GM12878 (cell line): ENCODE measurements around the gene FARS2. TPM values are rescaled to one million over a fixed set of nuclear protein-coding genes. Genes with fewer than 3 reads are reported as not detected.

Experiments used
- ATAC-seq: fragments of 200-7000 bp; cut with Tn5 transposase; 3 replicates; pipeline ENCODE4 v1.9.1; 2020; ENCODE audit warnings: mild to moderate bottlenecking, moderate library complexity
- BruUV-seq: library from RNA; stranded (reverse); fragments of 400-500 nt; replicated peaks from 2 replicates; lab custom pipeline; 2021; lab: Mats Ljungman, UMichigan
- CTCF ChIA-PET: fragments of 300-600 bp; sonication (Branson Sonifier 250); formaldehyde crosslinking; extraction: SDS; loops from one replicate; lab custom pipeline; 2021; ENCODE audit warnings: inconsistent platforms; lab: Yijun Ruan, JAX
- POLR2A ChIA-PET: fragments of 350-600 bp; formaldehyde crosslinking; extraction: SDS; loops from one replicate; lab custom pipeline; 2021; ENCODE audit warnings: inconsistent platforms; lab: Charles Lee
- RAD21 ChIA-PET: fragments of 300-600 bp; sonication (Branson Sonifier 250); formaldehyde crosslinking; loops from one replicate; lab custom pipeline; 2023; ENCODE audit warnings: antibody characterized with exemption; ENCODE audit not compliant: unreplicated experiment; lab: Charles Lee
- SMC1A ChIA-PET: fragments of 300-600 bp; sonication (Branson Sonifier 250); formaldehyde crosslinking; loops from one replicate; lab custom pipeline; 2023; ENCODE audit not compliant: unreplicated experiment, uncharacterized antibody; lab: Charles Lee
- DNase-seq: peaks from one replicate; pipeline ENCODE4 v3.0.0-alpha.2; 2011; ENCODE audit warnings: low read depth, low spot score
- FAIRE-seq: peaks from 3 replicates; lab custom pipeline; 2011; peaks lifted over from hg19 to GRCh38; lab: Jason Lieb, UNC
- H2AFZ ChIP-seq: 2 replicates; pipeline ENCODE4 v1.6.0; 2011; ENCODE audit warnings: low read depth, low read length, control low read depth; ENCODE audit not compliant: control insufficient read depth
- H3K27ac ChIP-seq: 2 replicates; pipeline ENCODE4 v1.5.1; 2011; ENCODE audit warnings: control low read depth; ENCODE audit not compliant: control insufficient read depth, insufficient read depth
- H3K27me3 ChIP-seq, 2 experiments: replicated peaks in 1 of 2; 2 replicates each; pipeline versions ENCODE4 v1.6.0 to v1.6.1; 2011; ENCODE audit warnings: low read length in 1 of 2; ENCODE audit not compliant: control insufficient read depth in 2 of 2, insufficient read depth in 2 of 2
- H3K36me3 ChIP-seq, 2 experiments: 2 replicates each; pipeline ENCODE4 v1.5.1; 2011; ENCODE audit warnings: low read length in 1 of 2; ENCODE audit not compliant: control insufficient read depth in 2 of 2, insufficient read depth in 2 of 2
- H3K4me1 ChIP-seq: 2 replicates; pipeline ENCODE4 v1.6.1; 2011; ENCODE audit warnings: mild to moderate bottlenecking, low read length, moderate library complexity, mixed read lengths; ENCODE audit not compliant: control insufficient read depth, insufficient read depth
- H3K4me2 ChIP-seq: 2 replicates; pipeline ENCODE4 v1.6.0; 2011; ENCODE audit warnings: control low read depth; ENCODE audit not compliant: control insufficient read depth, insufficient read depth
- H3K4me3 ChIP-seq: fragments of 200-600 bp; sonication (generic); 2 replicates; pipeline ENCODE4 v1.5.1; 2016
- H3K79me2 ChIP-seq: 2 replicates; pipeline ENCODE4 v1.6.0; 2011; ENCODE audit warnings: low read length; ENCODE audit not compliant: control insufficient read depth, insufficient read depth
- H3K9ac ChIP-seq: 2 replicates; pipeline ENCODE4 v1.8.0; 2011; ENCODE audit warnings: low read length, control low read depth, mixed read lengths; ENCODE audit not compliant: control insufficient read depth, insufficient read depth
- H3K9me3 ChIP-seq: replicated peaks from 3 replicates; pipeline ENCODE4 v1.5.1; 2011; ENCODE audit warnings: mild to moderate bottlenecking, low read length; ENCODE audit not compliant: control insufficient read depth, insufficient read depth
- H4K20me1 ChIP-seq: 2 replicates; pipeline ENCODE4 v1.6.0; 2011; ENCODE audit not compliant: control insufficient read depth, insufficient read depth
- BACH1 ChIP-seq: fragments of 450-650 bp; IDR thresholded peaks from 2 replicates; pipeline ENCODE4 v1.6.1; 2017; ENCODE audit warnings: mild to moderate bottlenecking, borderline replicate concordance
- JUNB ChIP-seq: IDR thresholded peaks from 2 replicates; pipeline ENCODE4 v1.6.1; 2016; ENCODE audit warnings: antibody characterized with exemption, mild to moderate bottlenecking
- POLR2AphosphoS2 ChIP-seq: IDR thresholded peaks from 2 replicates; pipeline ENCODE4 v1.6.1; 2011; ENCODE audit warnings: low read depth, mild to moderate bottlenecking, low read length, improper control_type of control experiment, moderate library complexity
- RELA ChIP-seq: fragments of 450-650 bp; IDR thresholded peaks from 2 replicates; pipeline ENCODE4 v1.8.0; 2014; ENCODE audit warnings: borderline replicate concordance; ENCODE audit not compliant: partially characterized antibody
- WGBS: methylation state at CpG from one replicate; pipeline ENCODE4 v1.1.6; 2016; ENCODE audit warnings: low lambda C conversion rate; ENCODE audit not compliant: insufficient replicate concordance, insufficient coverage; ENCODE audit errors: missing lambda C conversion rate; 5-methylcytosine and 5-hydroxymethylcytosine counted together
- in situ Hi-C: fragments of 300-500 bp; cut with MboI; formaldehyde crosslinking; loops from 9 replicates; pipeline ENCODE4 v1.14.3; 2018; ENCODE audit warnings: mixed read lengths
- intact Hi-C: fragments of 100-400 bp; cut with micrococcal nuclease; formaldehyde crosslinking; loops from one replicate; pipeline ENCODE4 v1.14.2; 2022; ENCODE audit not compliant: unreplicated experiment
- polyA plus RNA-seq, 11 experiments: library from polyadenylated mRNA; depleted of rRNA in 4 of 11; unstranded in 6 of 11; stranded (reverse) in 5 of 11; fragments of >200 nt; fragmentation: Nextera tagmentation in 4 of 11; fragmentation: Illumina TruSeq in 1 of 11; extraction: Ambion mirVana in 4 of 11; extraction: Trizol in 1 of 11; gene quantifications; 1 replicate in 1 of 11; 2 replicates in 10 of 11; pipeline versions ENCODE4 v1.2.1 to v1.2.3, GENCODE V29; 2011 to 2016; ENCODE audit warnings: inconsistent platforms in 2 of 11, missing spikeins in 2 of 11, low read depth in 1 of 11
- total RNA-seq, 4 experiments: library from RNA; depleted of rRNA in 3 of 4; stranded (reverse); fragments of >200 nt in 3 of 4; fragmentation: Illumina TruSeq in 1 of 4; extraction: Trizol in 1 of 4; gene quantifications; 2 replicates each; pipeline versions ENCODE4 v1.2.1 to v1.2.3, GENCODE V29; 2013 to 2021
- TF ChIP-seq, protein P1 (sequence below): IDR thresholded peaks from 2 replicates; pipeline ENCODE4 v1.6.1; 2012; ENCODE audit warnings: improper control_type of control experiment, low read depth, low read length; ENCODE audit not compliant: insufficient replicate concordance

Gene FARS2
- total and polyA plus RNA-seq, 10 of the 15 experiments (the other 5 are each of a cell fraction or from before 2014, with no cell fraction given) = 16.8 to 46.7 (median 25.6) TPM

DNA sequence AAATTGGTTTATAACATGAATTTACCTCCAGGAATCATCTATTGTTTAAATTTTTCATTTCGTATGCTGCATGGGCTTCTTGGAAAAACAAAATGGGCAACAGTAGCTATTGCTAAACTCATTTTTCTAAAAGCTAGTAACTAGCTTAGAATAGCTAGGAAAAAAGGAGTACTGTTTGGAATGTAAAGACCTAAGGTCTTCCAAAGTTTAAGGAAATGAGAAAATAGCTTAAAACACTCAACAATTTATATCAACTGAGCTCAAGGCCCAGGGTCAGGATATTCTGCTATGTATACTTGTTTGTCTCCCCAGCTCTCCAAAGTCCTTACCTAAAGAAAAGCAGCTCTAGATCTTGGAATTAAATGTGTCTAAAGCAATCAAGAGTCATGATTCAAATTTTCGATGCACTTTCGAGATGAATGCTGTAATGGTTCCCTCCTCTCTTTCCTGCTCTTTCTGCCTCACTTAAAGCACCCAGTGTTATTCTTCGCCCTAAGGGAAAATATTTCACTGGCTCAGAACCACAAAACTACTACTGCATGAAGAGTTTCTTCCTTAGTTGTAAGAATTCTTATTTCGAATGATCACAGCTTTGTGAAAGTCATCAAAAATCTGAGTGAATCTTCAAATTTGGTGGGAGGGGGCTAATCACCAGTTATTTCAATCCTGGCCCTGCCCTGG is 42.2 kb upstream of the FARS2 start:
- ATAC-seq (no peak), DNase-seq (no peak), FAIRE-seq (no peak)
- Histone ChIP-seq H3K27ac (no peak overlapping the region), H2AFZ (no peak overlapping the region), H3K27me3 (no peaks in the 10 kb centered on the region), H3K4me2 (no peak overlapping the region), H3K4me1 (no peaks in the 10 kb centered on the region), H4K20me1 (no peaks in the 10 kb centered on the region), H3K36me3 (peaks cover 0 to 4% of the 10 kb centered on the region in 2 experiments; a peak in 2 of 4 replicates), H3K9ac (no peak overlapping the region), H3K9me3 (no peaks in the 10 kb centered on the region), H3K4me3 (no peak overlapping the region), H3K79me2 (no peaks in the 10 kb centered on the region)
- ChIA-PET CTCF (interaction anchor here (1.4 to 2.4 kb wide), 6 partner anchors 13 to 161 kb away, joined by 3 to 24 read pairs (median 6); partner anchors contain the start of genes FARS2 and LYRM4), RAD21 (interaction anchor here (1.0 to 4.1 kb wide), 4 partner anchors 83 to 184 kb away, joined by 3 to 10 read pairs (median 4); no protein-coding TSS in a partner anchor), SMC1A (interaction anchor here (0.6 to 5.3 kb wide), 8 partner anchors 12 to 1068 kb away, joined by 3 to 32 read pairs (median 4); no protein-coding TSS in a partner anchor), POLR2A (interaction anchor here (0.6 kb wide), 1 partner anchor 461 kb away, joined by 6 read pairs; no protein-coding TSS in a partner anchor)
- BruUV-seq = no TSS peak
- in situ Hi-C loops = no loop called here
- 80% methylated on average over 5 of the region's 5 CpGs for WGBS
- intact Hi-C loops = no loop called here
- TF ChIP-seq, protein P1, sequence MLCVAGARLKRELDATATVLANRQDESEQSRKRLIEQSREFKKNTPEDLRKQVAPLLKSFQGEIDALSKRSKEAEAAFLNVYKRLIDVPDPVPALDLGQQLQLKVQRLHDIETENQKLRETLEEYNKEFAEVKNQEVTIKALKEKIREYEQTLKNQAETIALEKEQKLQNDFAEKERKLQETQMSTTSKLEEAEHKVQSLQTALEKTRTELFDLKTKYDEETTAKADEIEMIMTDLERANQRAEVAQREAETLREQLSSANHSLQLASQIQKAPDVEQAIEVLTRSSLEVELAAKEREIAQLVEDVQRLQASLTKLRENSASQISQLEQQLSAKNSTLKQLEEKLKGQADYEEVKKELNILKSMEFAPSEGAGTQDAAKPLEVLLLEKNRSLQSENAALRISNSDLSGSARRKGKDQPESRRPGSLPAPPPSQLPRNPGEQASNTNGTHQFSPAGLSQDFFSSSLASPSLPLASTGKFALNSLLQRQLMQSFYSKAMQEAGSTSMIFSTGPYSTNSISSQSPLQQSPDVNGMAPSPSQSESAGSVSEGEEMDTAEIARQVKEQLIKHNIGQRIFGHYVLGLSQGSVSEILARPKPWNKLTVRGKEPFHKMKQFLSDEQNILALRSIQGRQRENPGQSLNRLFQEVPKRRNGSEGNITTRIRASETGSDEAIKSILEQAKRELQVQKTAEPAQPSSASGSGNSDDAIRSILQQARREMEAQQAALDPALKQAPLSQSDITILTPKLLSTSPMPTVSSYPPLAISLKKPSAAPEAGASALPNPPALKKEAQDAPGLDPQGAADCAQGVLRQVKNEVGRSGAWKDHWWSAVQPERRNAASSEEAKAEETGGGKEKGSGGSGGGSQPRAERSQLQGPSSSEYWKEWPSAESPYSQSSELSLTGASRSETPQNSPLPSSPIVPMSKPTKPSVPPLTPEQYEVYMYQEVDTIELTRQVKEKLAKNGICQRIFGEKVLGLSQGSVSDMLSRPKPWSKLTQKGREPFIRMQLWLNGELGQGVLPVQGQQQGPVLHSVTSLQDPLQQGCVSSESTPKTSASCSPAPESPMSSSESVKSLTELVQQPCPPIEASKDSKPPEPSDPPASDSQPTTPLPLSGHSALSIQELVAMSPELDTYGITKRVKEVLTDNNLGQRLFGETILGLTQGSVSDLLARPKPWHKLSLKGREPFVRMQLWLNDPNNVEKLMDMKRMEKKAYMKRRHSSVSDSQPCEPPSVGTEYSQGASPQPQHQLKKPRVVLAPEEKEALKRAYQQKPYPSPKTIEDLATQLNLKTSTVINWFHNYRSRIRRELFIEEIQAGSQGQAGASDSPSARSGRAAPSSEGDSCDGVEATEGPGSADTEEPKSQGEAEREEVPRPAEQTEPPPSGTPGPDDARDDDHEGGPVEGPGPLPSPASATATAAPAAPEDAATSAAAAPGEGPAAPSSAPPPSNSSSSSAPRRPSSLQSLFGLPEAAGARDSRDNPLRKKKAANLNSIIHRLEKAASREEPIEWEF = no peak
- TF ChIP-seq BACH1 (no peak), RELA (no peak), POLR2AphosphoS2 (no peak), JUNB (no peak)
